ENCODE data around the gene CD244. TPM values are rescaled to one million over a fixed set of nuclear protein-coding genes. Genes with fewer than 3 reads are reported as not detected.

Gene CD244
- total RNA-seq, 1 donor from 2014 or later: 2.0 TPM

DNA sequence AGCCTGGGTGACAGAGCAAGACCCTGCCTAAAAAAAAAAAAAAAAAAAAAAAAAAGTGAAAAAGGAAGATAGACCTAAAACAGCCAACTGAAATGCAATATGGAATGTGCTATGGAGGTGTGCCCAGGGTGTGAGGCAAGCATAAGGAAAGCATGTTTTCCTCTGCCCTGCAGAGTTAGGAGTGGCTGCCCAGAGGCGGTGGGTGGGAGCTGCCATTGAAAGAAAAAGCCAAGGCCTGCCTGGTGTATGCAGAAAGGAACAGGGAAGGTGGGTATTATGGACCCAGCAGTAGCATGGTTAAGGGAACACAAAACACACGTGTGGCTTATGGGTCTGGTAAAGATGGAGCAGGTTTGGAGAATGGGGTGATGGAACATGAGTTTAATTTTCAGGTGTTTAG lies 8.9 kb downstream of the CD244 start:
- intact Hi-C loops (cut with DNase I): loop anchor here (5.0 kb wide), 1 partner anchor 696 kb away; no protein-coding TSS in a partner anchor
- no peak for TF ChIP-seq POLR2AphosphoS5 (IDR thresholded peaks at IDR 0.05; ENCODE audit: insufficient read depth in 1 of 2, low read depth in 1 of 2)
- TF ChIP-seq, protein P1, sequence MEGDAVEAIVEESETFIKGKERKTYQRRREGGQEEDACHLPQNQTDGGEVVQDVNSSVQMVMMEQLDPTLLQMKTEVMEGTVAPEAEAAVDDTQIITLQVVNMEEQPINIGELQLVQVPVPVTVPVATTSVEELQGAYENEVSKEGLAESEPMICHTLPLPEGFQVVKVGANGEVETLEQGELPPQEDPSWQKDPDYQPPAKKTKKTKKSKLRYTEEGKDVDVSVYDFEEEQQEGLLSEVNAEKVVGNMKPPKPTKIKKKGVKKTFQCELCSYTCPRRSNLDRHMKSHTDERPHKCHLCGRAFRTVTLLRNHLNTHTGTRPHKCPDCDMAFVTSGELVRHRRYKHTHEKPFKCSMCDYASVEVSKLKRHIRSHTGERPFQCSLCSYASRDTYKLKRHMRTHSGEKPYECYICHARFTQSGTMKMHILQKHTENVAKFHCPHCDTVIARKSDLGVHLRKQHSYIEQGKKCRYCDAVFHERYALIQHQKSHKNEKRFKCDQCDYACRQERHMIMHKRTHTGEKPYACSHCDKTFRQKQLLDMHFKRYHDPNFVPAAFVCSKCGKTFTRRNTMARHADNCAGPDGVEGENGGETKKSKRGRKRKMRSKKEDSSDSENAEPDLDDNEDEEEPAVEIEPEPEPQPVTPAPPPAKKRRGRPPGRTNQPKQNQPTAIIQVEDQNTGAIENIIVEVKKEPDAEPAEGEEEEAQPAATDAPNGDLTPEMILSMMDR (IDR thresholded peaks at IDR 0.05): no peak
- no peak for TF ChIP-seq POLR2A (IDR thresholded peaks at IDR 0.05)
- Histone ChIP-seq H3K9me3 (no peaks in the 10 kb centered on the region), H3K27ac (no peak overlapping the region), H3K4me3 (no peak overlapping the region), H3K4me1 (no peaks in the 10 kb centered on the region), H3K27me3 (no peaks in the 10 kb centered on the region), H3K36me3 (no peaks in the 10 kb centered on the region)
- DNase-seq (ENCODE audit: extremely low spot score in 2 of 2): peak; percentile 3 to 31

DNA sequence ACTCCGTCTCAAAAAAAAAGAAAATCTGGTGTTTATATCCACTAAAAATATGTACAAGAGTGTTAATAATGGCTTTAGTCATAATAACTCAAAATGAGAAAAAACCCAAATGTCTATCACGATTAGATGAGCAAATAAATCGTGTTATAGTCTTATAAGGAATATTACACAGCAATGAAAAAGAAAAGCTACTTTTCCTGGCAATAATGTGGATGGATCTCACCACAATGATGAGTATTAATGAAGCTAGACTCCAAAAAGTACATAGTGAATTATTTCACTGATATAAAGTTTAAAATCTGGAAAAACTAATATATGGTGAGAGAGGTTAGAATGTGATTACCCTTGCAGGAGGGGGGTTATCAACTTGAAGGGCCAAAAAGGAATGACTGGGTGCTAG lies 9.7 kb downstream of the CD244 start:
- Histone ChIP-seq H3K9me3 (no peaks in the 10 kb centered on the region), H3K4me1 (no peaks in the 10 kb centered on the region), H3K27ac (no peak overlapping the region), H3K36me3 (no peaks in the 10 kb centered on the region), H3K4me3 (no peak overlapping the region), H3K27me3 (no peaks in the 10 kb centered on the region)
- TF ChIP-seq, protein P1 (IDR thresholded peaks at IDR 0.05): no peak
- TF ChIP-seq POLR2AphosphoS5 (IDR thresholded peaks at IDR 0.05; ENCODE audit: insufficient read depth in 1 of 2, low read depth in 1 of 2) (no peak), POLR2A (IDR thresholded peaks at IDR 0.05) (no peak)
- intact Hi-C loops (cut with DNase I): loop anchor here (5.0 kb wide), 1 partner anchor 696 kb away; no protein-coding TSS in a partner anchor
- DNase-seq (ENCODE audit: extremely low spot score in 2 of 2): no peak

DNA sequence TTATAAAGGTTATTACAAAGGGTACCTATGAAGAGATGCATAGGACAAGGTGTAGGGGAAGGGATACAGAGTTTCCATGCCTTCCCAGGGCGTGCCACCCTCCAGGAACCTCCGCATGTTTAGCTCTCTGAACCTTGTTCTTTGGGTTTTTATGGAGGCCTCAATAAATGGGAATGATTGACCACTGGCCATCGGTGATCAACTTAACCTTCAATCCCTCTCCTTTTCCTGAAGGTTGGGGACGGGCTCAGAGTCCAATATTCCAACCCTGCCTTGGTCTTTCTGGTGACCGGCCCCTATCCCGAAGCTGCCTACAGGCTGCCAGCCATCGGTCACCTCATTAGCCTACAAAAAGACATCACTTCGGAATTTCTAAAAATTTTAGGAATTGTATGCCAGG lies 11.7 kb downstream of the CD244 start:
- H3K36me3 ChIP-seq: no peaks in the 10 kb centered on the region

DNA sequence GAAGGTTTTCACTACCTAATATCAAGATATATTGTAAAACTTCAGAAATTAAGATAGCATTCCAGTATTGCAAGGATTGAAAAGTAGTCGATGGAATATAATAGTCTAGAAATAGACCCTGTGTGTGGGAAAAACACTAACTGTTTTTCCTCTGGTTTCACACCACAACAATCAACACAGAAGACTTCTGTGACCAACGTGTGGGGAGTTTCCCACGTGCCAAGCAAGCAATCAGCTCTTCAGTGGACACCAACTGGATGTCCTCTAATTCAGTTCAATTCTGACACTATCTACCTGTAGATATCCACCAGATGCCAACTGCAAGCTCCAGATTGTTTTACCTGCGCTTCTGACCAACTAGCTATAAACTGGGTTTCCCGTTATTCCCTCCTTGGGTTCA lies 12.1 kb downstream of the CD244 start:
- H3K9me3 ChIP-seq: no peaks in the 10 kb centered on the region
- intact Hi-C loops (cut with DNase I): loop anchor here (5.0 kb wide), 1 partner anchor 693 kb away; no protein-coding TSS in a partner anchor
- H3K36me3 ChIP-seq: no peaks in the 10 kb centered on the region
- H3K4me1 ChIP-seq: no peaks in the 10 kb centered on the region
- H3K27ac ChIP-seq: no peak overlapping the region
- H3K27me3 ChIP-seq: no peaks in the 10 kb centered on the region
- no peak overlapping the region for H3K4me3 ChIP-seq
- TF ChIP-seq POLR2AphosphoS5 (IDR thresholded peaks at IDR 0.05; ENCODE audit: insufficient read depth in 1 of 2, low read depth in 1 of 2): no peak
- TF ChIP-seq, protein P1 (IDR thresholded peaks at IDR 0.05): no peak
- TF ChIP-seq POLR2A (IDR thresholded peaks at IDR 0.05): no peak
- DNase-seq (ENCODE audit: extremely low spot score in 2 of 2): no peak

More for the DNA sequence above, 11.7 kb downstream of the CD244 start:
- Histone ChIP-seq H3K4me3 (no peak overlapping the region), H3K27me3 (no peaks in the 10 kb centered on the region), H3K9me3 (no peaks in the 10 kb centered on the region), H3K4me1 (no peaks in the 10 kb centered on the region), H3K27ac (no peak overlapping the region)
- TF ChIP-seq POLR2A (IDR thresholded peaks at IDR 0.05) (no peak), POLR2AphosphoS5 (IDR thresholded peaks at IDR 0.05; ENCODE audit: insufficient read depth in 1 of 2, low read depth in 1 of 2) (no peak)
- TF ChIP-seq, protein P1 (IDR thresholded peaks at IDR 0.05): no peak
- intact Hi-C loops (cut with DNase I): loop anchor here (5.0 kb wide), 1 partner anchor 694 kb away; no protein-coding TSS in a partner anchor
- peak in 1 of 2 donors; percentile 65 for DNase-seq (ENCODE audit: extremely low spot score in 2 of 2)

DNA sequence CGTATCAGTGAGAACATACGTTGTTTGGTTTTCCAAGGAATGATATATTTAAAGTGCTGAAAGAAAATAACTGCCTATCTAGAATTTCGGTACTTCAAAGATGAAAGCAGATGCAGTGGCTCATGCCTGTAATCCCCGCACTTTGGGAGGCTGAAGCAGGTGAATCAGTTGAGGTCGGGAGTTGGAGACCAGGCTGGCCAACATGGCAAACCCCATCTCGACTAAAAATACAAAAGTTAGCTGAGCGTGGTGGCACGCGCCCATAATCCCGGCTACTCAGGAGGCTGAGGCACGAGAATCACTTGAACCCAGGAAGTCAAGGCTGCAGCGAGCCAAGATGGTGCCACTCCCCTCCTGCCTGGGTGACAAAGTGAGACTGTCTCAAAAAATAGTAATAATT lies 16.4 kb downstream of the CD244 start:
- no peaks in the 10 kb centered on the region for H3K9me3 ChIP-seq
- H3K4me1 ChIP-seq: no peaks in the 10 kb centered on the region
- TF ChIP-seq POLR2AphosphoS5 (IDR thresholded peaks at IDR 0.05; ENCODE audit: insufficient read depth in 1 of 2, low read depth in 1 of 2): no peak
- TF ChIP-seq, protein P1 (IDR thresholded peaks at IDR 0.05): no peak
- no peak for TF ChIP-seq POLR2A (IDR thresholded peaks at IDR 0.05)
- peak in 1 of 2 donors; percentile 6 for DNase-seq (ENCODE audit: extremely low spot score in 2 of 2)
- no peaks in the 10 kb centered on the region for H3K36me3 ChIP-seq
- no peak overlapping the region for H3K4me3 ChIP-seq
- no peak overlapping the region for H3K27ac ChIP-seq
- H3K27me3 ChIP-seq: no peaks in the 10 kb centered on the region
- intact Hi-C loops (cut with DNase I): no loop called here
